HepG2 (cell line): ENCODE results near the gene CDC25C. TPM values are rescaled to one million over a fixed set of nuclear protein-coding genes. Genes with fewer than 3 reads are reported as not detected.

ENCODE experiments used
- AGO1 ChIP-seq: fragments of 200-400 bp; formaldehyde crosslinking; IDR thresholded peaks from 2 replicates; pipeline ENCODE4 v1.6.1; 2017; ENCODE audit warnings: mild to moderate bottlenecking, low read depth, low read length, moderate library complexity; ENCODE audit not compliant: poor library complexity, severe bottlenecking
- ATAD3A ChIP-seq: sonication (generic); formaldehyde crosslinking; IDR thresholded peaks from 2 replicates; pipeline ENCODE4 v1.4.0; 2020; ENCODE audit warnings: missing genetic modification reagents
- ATF7 ChIP-seq, 2 experiments: fragments of 450-650 bp in 1 of 2; sonication (generic) in 1 of 2; formaldehyde crosslinking in 1 of 2; IDR thresholded peaks; 2 replicates each; pipeline versions ENCODE4 v1.4.0 to v1.6.1; 2016 to 2020; ENCODE audit warnings: antibody characterized with exemption in 1 of 2, mild to moderate bottlenecking in 1 of 2, missing genetic modification reagents in 1 of 2
- CENPX ChIP-seq: sonication (generic); formaldehyde crosslinking; IDR thresholded peaks from 2 replicates; pipeline ENCODE4 v1.9.0; 2021; ENCODE audit warnings: mild to moderate bottlenecking, missing genetic modification reagents, moderate library complexity
- E2F2 ChIP-seq: sonication (generic); formaldehyde crosslinking; IDR thresholded peaks from 2 replicates; pipeline ENCODE4 v1.4.0; 2020; ENCODE audit warnings: missing genetic modification reagents, borderline replicate concordance
- EED ChIP-seq: sonication (generic); formaldehyde crosslinking; IDR thresholded peaks from 2 replicates; pipeline ENCODE4 v1.5.0; 2020; ENCODE audit warnings: mild to moderate bottlenecking, missing genetic modification reagents
- GATAD1 ChIP-seq: IDR thresholded peaks from 2 replicates; pipeline ENCODE4 v1.6.1; 2016; ENCODE audit warnings: missing genetic modification reagents, missing compliant biosample characterization
- MEF2D ChIP-seq: sonication (generic); formaldehyde crosslinking; IDR thresholded peaks from 2 replicates; pipeline ENCODE4 v1.5.1; 2020; ENCODE audit warnings: mild to moderate bottlenecking, missing genetic modification reagents
- MLX ChIP-seq: IDR thresholded peaks from 2 replicates; pipeline ENCODE4 v1.6.1; 2016
- NFYC ChIP-seq: IDR thresholded peaks from 2 replicates; pipeline ENCODE4 v1.6.1; 2016; ENCODE audit warnings: missing genetic modification reagents, missing compliant biosample characterization
- ONECUT2 ChIP-seq: sonication (generic); formaldehyde crosslinking; IDR thresholded peaks from 2 replicates; pipeline ENCODE4 v1.4.0; 2020; ENCODE audit warnings: missing genetic modification reagents
- SIN3B ChIP-seq: fragments of 150-350 bp; IDR thresholded peaks from 2 replicates; pipeline ENCODE4 v1.6.1; 2014; ENCODE audit warnings: low read length
- TBX2 ChIP-seq: sonication (generic); formaldehyde crosslinking; IDR thresholded peaks from 2 replicates; pipeline ENCODE4 v1.5.0; 2020; ENCODE audit warnings: missing genetic modification reagents, mild to moderate bottlenecking, borderline replicate concordance
- ZKSCAN5 ChIP-seq: sonication (generic); formaldehyde crosslinking; IDR thresholded peaks from 2 replicates; pipeline ENCODE4 v1.5.1; 2020; ENCODE audit warnings: mild to moderate bottlenecking, missing genetic modification reagents
- ZNF468 ChIP-seq: sonication (generic); formaldehyde crosslinking; IDR thresholded peaks from 2 replicates; pipeline ENCODE4 v1.8.0; 2022; ENCODE audit warnings: mild to moderate bottlenecking, moderate library complexity, missing genetic modification reagents
- ZNF644 ChIP-seq: IDR thresholded peaks from 2 replicates; pipeline ENCODE4 v1.6.1; 2016; ENCODE audit warnings: low read depth
- ZNF782 ChIP-seq: sonication (generic); formaldehyde crosslinking; IDR thresholded peaks from 2 replicates; pipeline ENCODE4 v1.4.0; 2020; ENCODE audit warnings: missing genetic modification reagents, mild to moderate bottlenecking, borderline replicate concordance
- ZSCAN29 ChIP-seq: sonication (generic); formaldehyde crosslinking; conservative IDR thresholded peaks from 2 replicates; pipeline ENCODE4 v1.4.0; 2020; ENCODE audit warnings: mild to moderate bottlenecking, missing genetic modification reagents
- polyA plus RNA-seq, 8 experiments: library from polyadenylated mRNA; depleted of rRNA in 3 of 8; stranded (reverse) in 7 of 8; unstranded in 1 of 8; fragments of >200 nt; fragmentation: Illumina TruSeq in 4 of 8; extraction: Trizol in 4 of 8; gene quantifications; 2 replicates each; pipeline versions ENCODE4 v1.2.1 to v1.2.3, GENCODE V29; 2011 to 2016; ENCODE audit warnings: low read depth in 4 of 8, missing spikeins in 1 of 8, mixed read lengths in 1 of 8; ENCODE audit not compliant: insufficient read depth in 1 of 8
- total RNA-seq, 5 experiments: library from RNA; depleted of rRNA; stranded (reverse); fragments of >200 nt; fragmentation: Illumina TruSeq; extraction: Trizol; gene quantifications; 2 replicates each; pipeline ENCODE4 v1.2.3, GENCODE V29; 2016; ENCODE audit warnings: low read depth in 1 of 5
- TF ChIP-seq, protein P1 (sequence below): sonication (generic); formaldehyde crosslinking; IDR thresholded peaks from 2 replicates; pipeline ENCODE4 v1.8.0; 2022; ENCODE audit warnings: mild to moderate bottlenecking, missing genetic modification reagents, moderate library complexity
- TF ChIP-seq, protein P2 (sequence below): sonication (generic); formaldehyde crosslinking; IDR thresholded peaks from 2 replicates; pipeline ENCODE4 v1.4.0; 2020; ENCODE audit warnings: missing genetic modification reagents
- TF ChIP-seq, protein P3 (sequence below): sonication (generic); formaldehyde crosslinking; IDR thresholded peaks from 2 replicates; pipeline ENCODE4 v1.4.0; 2020; ENCODE audit warnings: missing genetic modification reagents
- TF ChIP-seq, protein P4 (sequence below): sonication (generic); formaldehyde crosslinking; IDR thresholded peaks from 2 replicates; pipeline ENCODE4 v1.5.0; 2020; ENCODE audit warnings: mild to moderate bottlenecking, missing genetic modification reagents, moderate library complexity

The CDC25C gene
- total and polyA plus RNA-seq, 2 of the 13 experiments (the other 11 are each of a cell fraction or from before 2014, with no cell fraction given) = 17.7 to 27.6 TPM

- TF ChIP-seq ZNF782 (CRISPR knock-in tag) (no peak), EED (CRISPR knock-in tag) (no peak), NFYC (CRISPR knock-in tag) (peak; percentile 96), MLX (CRISPR knock-in tag) (no peak), ATF7 (IDR thresholded peaks at IDR 0.05) (no peak), ATF7 (CRISPR knock-in tag; IDR thresholded peaks at IDR 0.05) (no peak), E2F2 (CRISPR knock-in tag) (peak; percentile 89; the same call in 1 of the 2 replicates), TBX2 (CRISPR knock-in tag) (peak; percentile 52; the same call in 1 of the 2 replicates), ATAD3A (CRISPR knock-in tag) (no peak), AGO1 (peak; percentile 28), SIN3B (peak; percentile 98), ZNF644 (CRISPR knock-in tag) (no peak), ZSCAN29 (no peak; the same call in 1 of the 2 replicates), MEF2D (0 out of 2 replicates have a peak, but pooled peaks have one; percentile 30), ZNF468 (CRISPR knock-in tag) (no peak), GATAD1 (CRISPR knock-in tag) (peak; percentile 94), ONECUT2 (CRISPR knock-in tag) (0 out of 2 replicates have a peak, but pooled peaks have one; percentile 26), ZKSCAN5 (CRISPR knock-in tag) (no peak; the same call in 1 of the 2 replicates), CENPX (CRISPR knock-in tag) (no peak)
- TF ChIP-seq, protein P1, sequence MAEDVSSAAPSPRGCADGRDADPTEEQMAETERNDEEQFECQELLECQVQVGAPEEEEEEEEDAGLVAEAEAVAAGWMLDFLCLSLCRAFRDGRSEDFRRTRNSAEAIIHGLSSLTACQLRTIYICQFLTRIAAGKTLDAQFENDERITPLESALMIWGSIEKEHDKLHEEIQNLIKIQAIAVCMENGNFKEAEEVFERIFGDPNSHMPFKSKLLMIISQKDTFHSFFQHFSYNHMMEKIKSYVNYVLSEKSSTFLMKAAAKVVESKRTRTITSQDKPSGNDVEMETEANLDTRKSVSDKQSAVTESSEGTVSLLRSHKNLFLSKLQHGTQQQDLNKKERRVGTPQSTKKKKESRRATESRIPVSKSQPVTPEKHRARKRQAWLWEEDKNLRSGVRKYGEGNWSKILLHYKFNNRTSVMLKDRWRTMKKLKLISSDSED (CRISPR knock-in tag) = no peak
- TF ChIP-seq, protein P2, sequence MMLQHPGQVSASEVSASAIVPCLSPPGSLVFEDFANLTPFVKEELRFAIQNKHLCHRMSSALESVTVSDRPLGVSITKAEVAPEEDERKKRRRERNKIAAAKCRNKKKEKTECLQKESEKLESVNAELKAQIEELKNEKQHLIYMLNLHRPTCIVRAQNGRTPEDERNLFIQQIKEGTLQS (CRISPR knock-in tag) = no peak
- TF ChIP-seq, protein P3, sequence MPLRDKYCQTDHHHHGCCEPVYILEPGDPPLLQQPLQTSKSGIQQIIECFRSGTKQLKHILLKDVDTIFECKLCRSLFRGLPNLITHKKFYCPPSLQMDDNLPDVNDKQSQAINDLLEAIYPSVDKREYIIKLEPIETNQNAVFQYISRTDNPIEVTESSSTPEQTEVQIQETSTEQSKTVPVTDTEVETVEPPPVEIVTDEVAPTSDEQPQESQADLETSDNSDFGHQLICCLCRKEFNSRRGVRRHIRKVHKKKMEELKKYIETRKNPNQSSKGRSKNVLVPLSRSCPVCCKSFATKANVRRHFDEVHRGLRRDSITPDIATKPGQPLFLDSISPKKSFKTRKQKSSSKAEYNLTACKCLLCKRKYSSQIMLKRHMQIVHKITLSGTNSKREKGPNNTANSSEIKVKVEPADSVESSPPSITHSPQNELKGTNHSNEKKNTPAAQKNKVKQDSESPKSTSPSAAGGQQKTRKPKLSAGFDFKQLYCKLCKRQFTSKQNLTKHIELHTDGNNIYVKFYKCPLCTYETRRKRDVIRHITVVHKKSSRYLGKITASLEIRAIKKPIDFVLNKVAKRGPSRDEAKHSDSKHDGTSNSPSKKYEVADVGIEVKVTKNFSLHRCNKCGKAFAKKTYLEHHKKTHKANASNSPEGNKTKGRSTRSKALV (CRISPR knock-in tag) = 0 out of 2 replicates have a peak, but pooled peaks have one; percentile 55
- TF ChIP-seq, protein P4, sequence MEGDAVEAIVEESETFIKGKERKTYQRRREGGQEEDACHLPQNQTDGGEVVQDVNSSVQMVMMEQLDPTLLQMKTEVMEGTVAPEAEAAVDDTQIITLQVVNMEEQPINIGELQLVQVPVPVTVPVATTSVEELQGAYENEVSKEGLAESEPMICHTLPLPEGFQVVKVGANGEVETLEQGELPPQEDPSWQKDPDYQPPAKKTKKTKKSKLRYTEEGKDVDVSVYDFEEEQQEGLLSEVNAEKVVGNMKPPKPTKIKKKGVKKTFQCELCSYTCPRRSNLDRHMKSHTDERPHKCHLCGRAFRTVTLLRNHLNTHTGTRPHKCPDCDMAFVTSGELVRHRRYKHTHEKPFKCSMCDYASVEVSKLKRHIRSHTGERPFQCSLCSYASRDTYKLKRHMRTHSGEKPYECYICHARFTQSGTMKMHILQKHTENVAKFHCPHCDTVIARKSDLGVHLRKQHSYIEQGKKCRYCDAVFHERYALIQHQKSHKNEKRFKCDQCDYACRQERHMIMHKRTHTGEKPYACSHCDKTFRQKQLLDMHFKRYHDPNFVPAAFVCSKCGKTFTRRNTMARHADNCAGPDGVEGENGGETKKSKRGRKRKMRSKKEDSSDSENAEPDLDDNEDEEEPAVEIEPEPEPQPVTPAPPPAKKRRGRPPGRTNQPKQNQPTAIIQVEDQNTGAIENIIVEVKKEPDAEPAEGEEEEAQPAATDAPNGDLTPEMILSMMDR (CRISPR knock-in tag) = no peak
Observed at GRCh38 chr5:138331449-138332368, at the start of gene CDC25C (continued).
